NCI-H2081 (cell line): ENCODE measurements around the gene MTHFS.
A peak's percentile ranks its signal among the peaks of the same experiment; 100 is the strongest.

Experiments
- DNase-seq, 2 experiments: peaks; one replicate each; lab custom pipeline; 2025; lab: John Stamatoyannopoulos, UW

The MTHFS gene

GRCh38 chr15:79816571-79816970 is 80.2 kb downstream of the MTHFS start:
- DNase-seq: no peak

GRCh38 chr15:79815468-79815867 is 81.3 kb downstream of the MTHFS start:
- no peak for DNase-seq

GRCh38 chr15:79812541-79812940 is 84.3 kb downstream of the MTHFS start:
- DNase-seq: no peak

GRCh38 chr15:79811406-79812405 is 85.1 kb downstream of the MTHFS start:
- DNase-seq: peak in 1 of 2 experiments; percentile 55

GRCh38 chr15:79804838-79805237 is 92.0 kb downstream of the MTHFS start:
- no peak for DNase-seq

GRCh38 chr15:79798311-79798710 is 98.5 kb downstream of the MTHFS start:
- DNase-seq: no peak
